ENCODE measurements around the gene MAPK8IP1.

Gene MAPK8IP1

GRCh38 chr11:45927684-45928413 is 42.4 kb downstream of the MAPK8IP1 start:
- no peak for DNase-seq

GRCh38 chr11:45928535-45929215 is 43.2 kb downstream of the MAPK8IP1 start:
- no peak for DNase-seq

- no peak for DNase-seq
These were observed 44.1 kb downstream of the MAPK8IP1 start for GRCh38 chr11:45929486-45930030.

GRCh38 chr11:45930031-45930794 is 44.8 kb downstream of the MAPK8IP1 start:
- no peak for DNase-seq

GRCh38 chr11:45930951-45931570 is 45.6 kb downstream of the MAPK8IP1 start:
- DNase-seq: no peak

- no peak for DNase-seq
These were observed 46.3 kb downstream of the MAPK8IP1 start for GRCh38 chr11:45931739-45932138.

DNA sequence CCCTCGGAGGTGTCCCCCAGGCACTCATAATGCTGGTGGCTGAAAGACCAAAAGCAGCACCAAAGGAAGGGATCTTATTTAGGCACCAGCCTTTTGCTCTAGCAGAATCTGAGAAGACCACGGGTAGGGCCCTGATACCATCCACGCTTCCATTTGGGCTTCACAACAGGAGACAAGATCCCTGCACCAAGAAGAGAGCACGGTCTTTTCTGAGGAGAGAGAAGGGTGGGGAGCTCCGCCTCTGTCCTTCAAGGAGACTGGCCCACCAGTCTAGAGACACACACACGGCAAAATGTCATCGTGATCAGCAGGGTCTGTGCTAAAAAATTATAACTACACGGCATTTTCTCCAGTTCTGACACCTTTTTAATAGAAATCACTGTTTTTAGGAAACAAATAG is 46.8 kb downstream of the MAPK8IP1 start:
- DNase-seq: no peak

DNA sequence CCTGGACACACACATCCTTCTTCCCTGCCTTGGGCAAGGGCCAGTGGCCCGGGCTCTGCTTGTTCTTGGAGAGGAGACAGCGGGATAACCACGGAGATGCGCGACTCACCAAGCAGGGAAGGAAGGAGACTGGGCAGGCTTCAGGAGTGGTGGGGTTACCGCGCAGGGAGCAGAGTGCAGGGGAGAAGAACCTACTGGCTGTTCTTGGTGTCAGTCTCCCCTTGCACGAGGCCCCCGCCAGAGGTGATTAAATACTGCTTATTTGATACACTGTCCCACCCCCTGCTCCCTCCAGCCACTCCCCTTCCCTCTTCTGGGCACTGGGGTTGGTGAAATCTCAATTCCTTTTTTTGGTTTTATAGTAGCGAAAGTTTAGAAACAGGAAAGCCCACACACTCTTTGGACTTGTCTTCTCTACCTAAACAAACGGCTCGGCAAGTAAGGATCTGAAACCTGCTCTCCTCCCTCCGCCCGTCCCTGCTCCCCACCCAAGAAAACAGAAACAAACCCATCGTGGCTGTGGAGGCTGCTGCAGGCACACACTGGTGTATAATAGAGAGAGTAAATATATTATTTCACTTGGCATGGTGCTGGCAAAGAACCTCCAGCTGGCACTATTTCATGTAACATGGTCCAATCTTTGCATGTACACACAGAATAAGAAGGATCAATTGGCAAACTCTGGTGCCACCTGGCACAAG is 47.8 kb downstream of the MAPK8IP1 start:
- DNase-seq: no peak

GRCh38 chr11:45933846-45934579 is 48.6 kb downstream of the MAPK8IP1 start:
- no peak for DNase-seq

- no peak for DNase-seq
These were observed 49.3 kb downstream of the MAPK8IP1 start for GRCh38 chr11:45934580-45935318.

GRCh38 chr11:45935349-45936064 is 50.1 kb downstream of the MAPK8IP1 start:
- no peak for DNase-seq

DNA sequence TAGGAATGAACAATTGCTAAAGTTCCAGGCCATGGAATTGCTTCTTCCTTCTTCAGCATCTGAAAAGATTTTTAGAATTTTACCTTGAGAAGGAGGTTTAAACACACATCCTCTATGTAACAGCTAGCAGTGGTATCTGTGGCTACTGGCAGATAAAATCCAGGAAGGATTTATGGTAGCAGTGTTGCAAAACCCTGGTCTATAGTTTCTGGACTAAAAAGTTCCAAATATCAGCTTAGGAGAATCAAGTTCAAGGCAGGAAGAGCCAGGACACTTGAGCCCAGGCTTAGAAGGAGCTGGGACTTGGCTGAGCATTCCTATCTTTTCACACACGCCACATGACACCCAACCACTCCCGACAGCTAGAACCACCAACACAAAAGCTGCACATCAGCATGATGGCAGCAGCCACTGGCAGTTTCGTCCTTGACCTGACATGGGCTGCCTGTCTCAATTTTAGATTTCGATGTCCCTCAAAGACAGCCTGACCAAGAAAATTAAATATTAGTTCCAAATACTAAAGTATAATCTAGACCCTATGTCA is 51.1 kb downstream of the MAPK8IP1 start:
- no peak for DNase-seq

DNA sequence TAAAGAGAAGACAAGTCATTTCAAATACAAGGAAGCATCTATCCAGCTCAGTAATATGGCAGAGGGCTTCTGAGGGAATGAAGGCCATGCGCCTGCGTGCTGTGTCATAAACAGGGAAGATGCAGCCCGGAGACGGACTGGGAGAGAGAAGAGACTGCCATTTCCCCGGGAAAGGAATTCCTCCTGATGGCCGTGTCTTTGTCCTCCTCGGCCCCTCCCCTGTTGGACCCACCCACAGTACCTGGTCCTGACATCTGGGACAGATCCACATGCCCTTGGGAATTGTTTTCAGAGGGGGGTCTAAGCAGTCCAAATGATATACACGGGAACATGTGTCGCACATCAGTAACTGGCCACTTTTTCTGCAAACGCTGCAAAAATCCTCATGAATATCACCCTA is 52.5 kb downstream of the MAPK8IP1 start:
- DNase-seq: no peak

- no peak for DNase-seq
These were observed 54.4 kb downstream of the MAPK8IP1 start for GRCh38 chr11:45939836-45940235.

DNA sequence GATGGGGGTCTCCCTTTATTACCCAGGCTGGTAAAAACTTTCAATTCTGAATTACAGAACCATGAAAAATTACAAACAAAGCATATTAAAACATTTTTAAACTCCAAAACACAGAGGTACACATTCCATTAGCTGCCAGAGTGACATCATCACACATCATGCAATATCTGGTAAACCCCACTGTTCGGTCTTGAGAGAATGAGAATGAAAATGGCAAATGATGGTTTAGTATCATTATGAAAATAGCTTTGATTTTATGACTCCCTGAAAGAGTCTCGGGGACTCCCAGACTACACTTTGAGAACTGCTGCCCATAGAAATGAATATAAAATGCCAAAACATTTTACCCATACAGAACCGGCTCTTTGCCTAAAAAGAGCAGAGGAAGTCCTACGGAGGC is 55.8 kb downstream of the MAPK8IP1 start:
- no peak for DNase-seq

GRCh38 chr11:45942381-45942780 is 56.9 kb downstream of the MAPK8IP1 start:
- no peak for DNase-seq

- DNase-seq: no peak
These were observed 60.0 kb downstream of the MAPK8IP1 start for GRCh38 chr11:45945397-45945999.

DNA sequence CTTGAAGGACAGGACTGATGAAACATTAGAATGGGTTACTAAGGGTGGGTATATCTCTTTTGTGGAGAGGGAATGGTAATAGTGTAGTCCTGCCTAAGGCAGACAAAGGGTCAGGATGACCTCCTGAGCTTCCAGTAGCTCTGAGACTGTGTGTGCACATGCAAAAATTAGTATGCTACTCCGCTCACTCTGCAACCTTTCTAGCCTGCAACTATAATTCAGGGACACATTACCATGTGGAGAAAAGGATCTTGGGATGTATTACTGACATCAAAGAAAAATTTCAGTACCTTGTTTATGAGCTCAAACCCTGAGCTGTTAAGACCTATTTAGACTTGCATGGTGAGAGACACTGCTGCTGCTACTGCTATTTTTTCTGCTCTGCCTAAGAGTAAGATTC is 62.4 kb downstream of the MAPK8IP1 start:
- no peak for DNase-seq

DNA sequence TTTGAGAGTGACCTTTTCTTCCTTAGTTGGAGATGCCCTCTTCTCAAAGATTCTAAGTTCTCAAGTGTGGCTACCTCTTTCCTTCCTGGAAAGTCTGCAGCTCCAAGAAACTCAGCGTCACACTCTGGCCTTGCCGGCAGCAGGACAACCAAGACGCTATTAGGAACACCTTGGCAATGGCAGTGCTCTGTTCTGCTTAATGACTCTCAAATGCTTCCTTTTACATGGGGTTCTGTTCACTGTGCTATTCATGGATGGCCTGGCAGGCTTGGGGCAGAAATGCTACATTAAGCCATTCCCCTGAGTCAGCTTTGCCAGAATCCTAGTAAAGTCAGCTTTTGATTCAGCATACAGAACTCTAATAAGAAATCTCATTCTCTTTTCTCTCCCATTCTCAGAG is 62.9 kb downstream of the MAPK8IP1 start:
- DNase-seq: no peak

DNA sequence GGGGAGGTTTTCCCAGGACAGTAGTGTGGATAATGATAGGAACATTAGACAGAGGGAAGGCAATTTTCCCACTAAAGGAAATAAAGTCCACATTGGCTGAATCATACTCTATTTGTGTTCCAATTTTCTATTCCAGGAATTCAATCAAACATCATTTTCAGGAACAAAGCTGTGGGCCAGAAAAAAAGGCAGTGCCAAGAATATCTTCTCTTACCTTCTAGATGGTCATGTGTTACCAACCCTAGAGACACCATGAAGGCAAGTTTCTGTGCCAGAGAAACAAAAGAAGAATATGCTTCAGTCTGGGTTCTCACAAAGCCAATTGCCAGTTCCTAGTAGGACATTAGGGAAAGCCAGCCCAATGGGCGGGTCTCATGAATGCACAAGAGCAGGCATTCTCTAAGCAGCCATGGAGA is 64.5 kb downstream of the MAPK8IP1 start:
- no peak for DNase-seq

Measured in stimulated activated CD4-positive, alpha-beta T cell treated with anti-CD3 and anti-CD28 coated beads, Interleukin-12 subunit alpha, Interleukin-12 subunit beta, amount 100 ng/mL, for 4 hours (primary cell).